ENCODE measurements around the gene EFEMP1. TPM values are rescaled to one million over a fixed set of nuclear protein-coding genes. Genes with fewer than 3 reads are reported as not detected.

The EFEMP1 gene
- total RNA-seq, 1 donor: 1,564 TPM

GRCh38 chr2:55910077-55910476 is 13.5 kb downstream of the EFEMP1 start:
- H3K9me3 ChIP-seq (ENCODE audit: low read depth, low read length): no peaks in the 10 kb centered on the region
- no peak for DNase-seq (ENCODE audit: insufficient read length, low spot score, missing footprints)
- no peaks in the 10 kb centered on the region for H3K27me3 ChIP-seq (ENCODE audit: insufficient read depth, low read length)
- H3K79me2 ChIP-seq (ENCODE audit: insufficient read depth, low read length): peaks cover 57% of the 10 kb centered on the region
- TF ChIP-seq, protein P1, sequence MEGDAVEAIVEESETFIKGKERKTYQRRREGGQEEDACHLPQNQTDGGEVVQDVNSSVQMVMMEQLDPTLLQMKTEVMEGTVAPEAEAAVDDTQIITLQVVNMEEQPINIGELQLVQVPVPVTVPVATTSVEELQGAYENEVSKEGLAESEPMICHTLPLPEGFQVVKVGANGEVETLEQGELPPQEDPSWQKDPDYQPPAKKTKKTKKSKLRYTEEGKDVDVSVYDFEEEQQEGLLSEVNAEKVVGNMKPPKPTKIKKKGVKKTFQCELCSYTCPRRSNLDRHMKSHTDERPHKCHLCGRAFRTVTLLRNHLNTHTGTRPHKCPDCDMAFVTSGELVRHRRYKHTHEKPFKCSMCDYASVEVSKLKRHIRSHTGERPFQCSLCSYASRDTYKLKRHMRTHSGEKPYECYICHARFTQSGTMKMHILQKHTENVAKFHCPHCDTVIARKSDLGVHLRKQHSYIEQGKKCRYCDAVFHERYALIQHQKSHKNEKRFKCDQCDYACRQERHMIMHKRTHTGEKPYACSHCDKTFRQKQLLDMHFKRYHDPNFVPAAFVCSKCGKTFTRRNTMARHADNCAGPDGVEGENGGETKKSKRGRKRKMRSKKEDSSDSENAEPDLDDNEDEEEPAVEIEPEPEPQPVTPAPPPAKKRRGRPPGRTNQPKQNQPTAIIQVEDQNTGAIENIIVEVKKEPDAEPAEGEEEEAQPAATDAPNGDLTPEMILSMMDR (IDR thresholded peaks at IDR 0.05; ENCODE audit: extremely low read depth, low read depth, low read length): no peak
- no peak overlapping the region for H2AFZ ChIP-seq (ENCODE audit: low read length)
- peaks cover 12% of the 10 kb centered on the region for H4K20me1 ChIP-seq (ENCODE audit: insufficient read depth, low read length)
- H3K4me1 ChIP-seq (ENCODE audit: insufficient read depth, low read length): peaks cover 15% of the 10 kb centered on the region
- H3K27ac ChIP-seq (ENCODE audit: low read depth, low read length): no peak overlapping the region
- peaks cover 79% of the 10 kb centered on the region for H3K36me3 ChIP-seq (ENCODE audit: insufficient read depth, low read length)
- no peak overlapping the region for H3K4me3 ChIP-seq (ENCODE audit: insufficient read depth, low read length)
- H3K4me2 ChIP-seq (ENCODE audit: insufficient read depth, low read length): no peak overlapping the region

GRCh38 chr2:55907686-55908085 is 15.9 kb downstream of the EFEMP1 start:
- no peaks in the 10 kb centered on the region for H3K9me3 ChIP-seq (ENCODE audit: low read depth, low read length)
- TF ChIP-seq, protein P1 (IDR thresholded peaks at IDR 0.05; ENCODE audit: extremely low read depth, low read depth, low read length): no peak
- H3K36me3 ChIP-seq (ENCODE audit: insufficient read depth, low read length): peaks cover 81% of the 10 kb centered on the region
- H3K4me2 ChIP-seq (ENCODE audit: insufficient read depth, low read length): no peak overlapping the region
- H3K4me1 ChIP-seq (ENCODE audit: insufficient read depth, low read length): peaks cover 8% of the 10 kb centered on the region
- peaks cover 48% of the 10 kb centered on the region for H3K79me2 ChIP-seq (ENCODE audit: insufficient read depth, low read length)
- H4K20me1 ChIP-seq (ENCODE audit: insufficient read depth, low read length): peaks cover 8% of the 10 kb centered on the region
- no peak overlapping the region for H3K27ac ChIP-seq (ENCODE audit: low read depth, low read length)
- no peak for DNase-seq (ENCODE audit: insufficient read length, low spot score, missing footprints)
- no peak overlapping the region for H3K4me3 ChIP-seq (ENCODE audit: insufficient read depth, low read length)
- no peak overlapping the region for H2AFZ ChIP-seq (ENCODE audit: low read length)
- H3K27me3 ChIP-seq (ENCODE audit: insufficient read depth, low read length): no peaks in the 10 kb centered on the region

DNA sequence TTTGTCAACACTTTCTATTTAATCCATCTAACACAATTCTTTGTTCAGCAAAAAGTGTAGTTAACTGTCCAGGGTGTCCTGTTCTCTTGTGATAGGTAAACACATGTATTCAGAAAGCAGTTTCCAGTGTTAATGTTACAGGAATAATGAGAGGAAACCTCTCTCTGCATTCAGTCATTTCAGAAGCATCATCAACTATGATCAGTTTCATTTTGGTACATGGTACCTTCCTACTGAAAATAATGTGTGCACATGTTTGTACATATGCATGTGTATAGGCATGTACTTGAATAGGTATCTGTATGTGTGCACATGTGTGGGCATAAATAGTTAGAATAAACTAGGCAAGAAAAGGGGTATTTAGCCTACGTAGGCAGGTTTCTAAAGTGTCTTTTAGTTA is 16.6 kb downstream of the EFEMP1 start:
- Histone ChIP-seq H2AFZ (ENCODE audit: low read length) (no peak overlapping the region), H3K36me3 (ENCODE audit: insufficient read depth, low read length) (peaks cover 78% of the 10 kb centered on the region), H3K4me3 (ENCODE audit: insufficient read depth, low read length) (no peak overlapping the region), H3K9me3 (ENCODE audit: low read depth, low read length) (no peaks in the 10 kb centered on the region), H3K4me2 (ENCODE audit: insufficient read depth, low read length) (no peak overlapping the region), H3K27ac (ENCODE audit: low read depth, low read length) (no peak overlapping the region), H4K20me1 (ENCODE audit: insufficient read depth, low read length) (peaks cover 8% of the 10 kb centered on the region), H3K4me1 (ENCODE audit: insufficient read depth, low read length) (peaks cover 11% of the 10 kb centered on the region), H3K27me3 (ENCODE audit: insufficient read depth, low read length) (no peaks in the 10 kb centered on the region), H3K79me2 (ENCODE audit: insufficient read depth, low read length) (peaks cover 43% of the 10 kb centered on the region)
- no peak for DNase-seq (ENCODE audit: insufficient read length, low spot score, missing footprints)
- TF ChIP-seq, protein P1 (IDR thresholded peaks at IDR 0.05; ENCODE audit: extremely low read depth, low read depth, low read length): no peak

- Histone ChIP-seq H3K4me2 (ENCODE audit: insufficient read depth, low read length) (no peak overlapping the region), H2AFZ (ENCODE audit: low read length) (no peak overlapping the region), H4K20me1 (ENCODE audit: insufficient read depth, low read length) (peaks cover 8% of the 10 kb centered on the region), H3K9me3 (ENCODE audit: low read depth, low read length) (no peaks in the 10 kb centered on the region), H3K4me3 (ENCODE audit: insufficient read depth, low read length) (no peak overlapping the region), H3K4me1 (ENCODE audit: insufficient read depth, low read length) (peaks cover 17% of the 10 kb centered on the region), H3K27me3 (ENCODE audit: insufficient read depth, low read length) (no peaks in the 10 kb centered on the region), H3K27ac (ENCODE audit: low read depth, low read length) (no peak overlapping the region), H3K36me3 (ENCODE audit: insufficient read depth, low read length) (peaks cover 77% of the 10 kb centered on the region), H3K79me2 (ENCODE audit: insufficient read depth, low read length) (peaks cover 38% of the 10 kb centered on the region)
- no peak for DNase-seq (ENCODE audit: insufficient read length, low spot score, missing footprints)
- TF ChIP-seq, protein P1 (IDR thresholded peaks at IDR 0.05; ENCODE audit: extremely low read depth, low read depth, low read length): no peak
These were observed 19.9 kb downstream of the EFEMP1 start for GRCh38 chr2:55903727-55904126.
